ENCODE results near the gene COQ5. TPM values are rescaled to one million over a fixed set of nuclear protein-coding genes. Genes with fewer than 3 reads are reported as not detected.

The COQ5 gene
- polyA plus RNA-seq, 3 donors = 9.3 to 38.9 (median 30.6) TPM

- Histone ChIP-seq H2AFZ (ENCODE audit: insufficient read depth, low read depth, low read length, poor library complexity, severe bottlenecking) (no peak overlapping the region), H3K4me1 (ENCODE audit: control insufficient read depth in 1 of 2, insufficient read depth in 2 of 2, low read length in 2 of 2) (peaks cover 14 to 26% of the 10 kb centered on the region in 2 donors), H3K79me2 (ENCODE audit: insufficient read depth, low read length) (peaks cover 83% of the 10 kb centered on the region), H3K9me3 (replicated peaks in 1 of 2; ENCODE audit: control insufficient read depth in 1 of 2, insufficient read depth in 1 of 2, low read length in 2 of 2) (no peaks in the 10 kb centered on the region), H3K9ac (ENCODE audit: insufficient read depth, low read length, poor library complexity, severe bottlenecking) (no peak overlapping the region), H3K36me3 (replicated peaks in 1 of 2; ENCODE audit: control insufficient read depth in 1 of 2, insufficient read depth in 2 of 2, low read length in 2 of 2) (peaks cover 50 to 60% of the 10 kb centered on the region in 2 donors), H3K27me3 (ENCODE audit: control insufficient read depth in 2 of 2, insufficient read depth in 2 of 2, low read length in 2 of 2) (no peaks in the 10 kb centered on the region), H3K4me3 (replicated peaks in 1 of 3; ENCODE audit: low read depth in 2 of 3, low read length in 3 of 3) (no peak overlapping the region), H3K27ac (ENCODE audit: low read depth in 1 of 2, low read length in 2 of 2) (peak overlapping the region in 1 of 2 donors; percentile 42), H4K20me1 (ENCODE audit: insufficient read depth, low read length) (peaks cover 72% of the 10 kb centered on the region), H3K4me2 (replicated peaks; ENCODE audit: extremely low read depth, low read length, poor library complexity, severe bottlenecking) (no peak overlapping the region)
- H3K4me3 Mint-ChIP-seq = no peak overlapping the region
- peaks cover 28% of the 10 kb centered on the region for H3K4me1 Mint-ChIP-seq
- peaks cover 45 to 57% of the 10 kb centered on the region in 2 donors for H3K36me3 Mint-ChIP-seq
- H3K27ac Mint-ChIP-seq = peak overlapping the region in 1 of 7 donors; percentile 45
- TF ChIP-seq, protein P1, sequence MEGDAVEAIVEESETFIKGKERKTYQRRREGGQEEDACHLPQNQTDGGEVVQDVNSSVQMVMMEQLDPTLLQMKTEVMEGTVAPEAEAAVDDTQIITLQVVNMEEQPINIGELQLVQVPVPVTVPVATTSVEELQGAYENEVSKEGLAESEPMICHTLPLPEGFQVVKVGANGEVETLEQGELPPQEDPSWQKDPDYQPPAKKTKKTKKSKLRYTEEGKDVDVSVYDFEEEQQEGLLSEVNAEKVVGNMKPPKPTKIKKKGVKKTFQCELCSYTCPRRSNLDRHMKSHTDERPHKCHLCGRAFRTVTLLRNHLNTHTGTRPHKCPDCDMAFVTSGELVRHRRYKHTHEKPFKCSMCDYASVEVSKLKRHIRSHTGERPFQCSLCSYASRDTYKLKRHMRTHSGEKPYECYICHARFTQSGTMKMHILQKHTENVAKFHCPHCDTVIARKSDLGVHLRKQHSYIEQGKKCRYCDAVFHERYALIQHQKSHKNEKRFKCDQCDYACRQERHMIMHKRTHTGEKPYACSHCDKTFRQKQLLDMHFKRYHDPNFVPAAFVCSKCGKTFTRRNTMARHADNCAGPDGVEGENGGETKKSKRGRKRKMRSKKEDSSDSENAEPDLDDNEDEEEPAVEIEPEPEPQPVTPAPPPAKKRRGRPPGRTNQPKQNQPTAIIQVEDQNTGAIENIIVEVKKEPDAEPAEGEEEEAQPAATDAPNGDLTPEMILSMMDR (IDR thresholded peaks at IDR 0.05) = peak; percentile 64
- no peaks in the 10 kb centered on the region for H3K27me3 Mint-ChIP-seq (ENCODE audit: low read depth in 3 of 3)
- intact Hi-C loops (cut with micrococcal nuclease) = no loop called here
- peak in 2 of 3 donors; percentile 21 to 34 for DNase-seq
- peaks cover 0 to 2% (median 0%) of the 10 kb centered on the region in 7 donors for H3K9me3 Mint-ChIP-seq
- 76% methylated on average over 5 of the region's 8 CpGs for WGBS (ENCODE audit: insufficient coverage)
These were observed 62.2 kb downstream of the COQ5 start for GRCh38 chr12:120466560-120467315.

DNA sequence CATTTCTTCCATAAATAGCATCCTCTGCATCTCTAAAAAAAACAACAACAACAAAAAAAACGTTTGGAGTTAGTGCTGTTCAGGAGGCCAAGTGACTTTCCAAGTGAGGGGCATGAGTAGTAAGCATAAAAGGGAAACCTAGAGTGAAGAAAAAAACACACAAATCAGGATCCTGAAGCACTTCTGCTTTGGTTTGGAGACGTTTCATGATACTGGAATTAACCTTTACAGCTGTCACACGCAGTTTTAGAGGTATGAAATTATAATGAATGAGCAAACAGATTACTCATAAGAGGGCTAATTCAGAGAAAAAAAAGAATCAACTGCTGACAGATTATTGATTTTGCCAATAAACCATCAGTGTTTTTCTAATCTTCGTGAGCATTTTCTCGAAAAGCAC, 63.2 kb downstream of the COQ5 start:
- Histone ChIP-seq H2AFZ (ENCODE audit: insufficient read depth, low read depth, low read length, poor library complexity, severe bottlenecking) (no peak overlapping the region), H3K4me1 (ENCODE audit: control insufficient read depth in 1 of 2, insufficient read depth in 2 of 2, low read length in 2 of 2) (peaks cover 14 to 26% of the 10 kb centered on the region in 2 donors), H3K4me2 (replicated peaks; ENCODE audit: extremely low read depth, low read length, poor library complexity, severe bottlenecking) (no peak overlapping the region), H3K27ac (ENCODE audit: low read depth in 1 of 2, low read length in 2 of 2) (no peak overlapping the region), H3K9ac (ENCODE audit: insufficient read depth, low read length, poor library complexity, severe bottlenecking) (no peak overlapping the region), H3K27me3 (ENCODE audit: control insufficient read depth in 2 of 2, insufficient read depth in 2 of 2, low read length in 2 of 2) (no peaks in the 10 kb centered on the region), H3K4me3 (replicated peaks in 1 of 3; ENCODE audit: low read depth in 2 of 3, low read length in 3 of 3) (no peak overlapping the region), H3K36me3 (replicated peaks in 1 of 2; ENCODE audit: control insufficient read depth in 1 of 2, insufficient read depth in 2 of 2, low read length in 2 of 2) (peaks cover 58 to 69% of the 10 kb centered on the region in 2 donors), H3K9me3 (replicated peaks in 1 of 2; ENCODE audit: control insufficient read depth in 1 of 2, insufficient read depth in 1 of 2, low read length in 2 of 2) (no peaks in the 10 kb centered on the region), H3K79me2 (ENCODE audit: insufficient read depth, low read length) (peaks cover 88% of the 10 kb centered on the region), H4K20me1 (ENCODE audit: insufficient read depth, low read length) (peaks cover 78% of the 10 kb centered on the region)
- peak in 1 of 3 donors; percentile 39 for DNase-seq
- WGBS (ENCODE audit: insufficient coverage) = no CpG with 5 or more reads among the region's 5 CpGs
- no peaks in the 10 kb centered on the region for H3K27me3 Mint-ChIP-seq (ENCODE audit: low read depth in 3 of 3)
- peaks cover 50 to 67% of the 10 kb centered on the region in 2 donors for H3K36me3 Mint-ChIP-seq
- no peak overlapping the region for H3K4me3 Mint-ChIP-seq
- TF ChIP-seq, protein P1 (IDR thresholded peaks at IDR 0.05) = no peak
- peaks cover 28% of the 10 kb centered on the region for H3K4me1 Mint-ChIP-seq
- intact Hi-C loops (cut with micrococcal nuclease) = no loop called here
- H3K9me3 Mint-ChIP-seq = peaks cover 0 to 2% (median 0%) of the 10 kb centered on the region in 7 donors
- H3K27ac Mint-ChIP-seq = peak overlapping the region in 4 of 7 donors; percentile 16 to 78 (median 24)
